GM12878 (cell line): ENCODE results near the gene TRAPPC11. TPM values are rescaled to one million over a fixed set of nuclear protein-coding genes. Genes with fewer than 3 reads are reported as not detected.

Source experiments
- ATAC-seq: fragments of 200-7000 bp; cut with Tn5 transposase; 3 replicates; pipeline ENCODE4 v1.9.1; 2020; ENCODE audit warnings: mild to moderate bottlenecking, moderate library complexity
- BruUV-seq: library from RNA; stranded (reverse); fragments of 400-500 nt; replicated peaks from 2 replicates; lab custom pipeline; 2021; lab: Mats Ljungman, UMichigan
- CTCF ChIA-PET: fragments of 300-600 bp; sonication (Branson Sonifier 250); formaldehyde crosslinking; extraction: SDS; loops from one replicate; lab custom pipeline; 2021; ENCODE audit warnings: inconsistent platforms; lab: Yijun Ruan, JAX
- POLR2A ChIA-PET: fragments of 350-600 bp; formaldehyde crosslinking; extraction: SDS; loops from one replicate; lab custom pipeline; 2021; ENCODE audit warnings: inconsistent platforms; lab: Charles Lee
- RAD21 ChIA-PET: fragments of 300-600 bp; sonication (Branson Sonifier 250); formaldehyde crosslinking; loops from one replicate; lab custom pipeline; 2023; ENCODE audit warnings: antibody characterized with exemption; ENCODE audit not compliant: unreplicated experiment; lab: Charles Lee
- SMC1A ChIA-PET: fragments of 300-600 bp; sonication (Branson Sonifier 250); formaldehyde crosslinking; loops from one replicate; lab custom pipeline; 2023; ENCODE audit not compliant: unreplicated experiment, uncharacterized antibody; lab: Charles Lee
- DNase-seq: peaks from one replicate; pipeline ENCODE4 v3.0.0-alpha.2; 2011; ENCODE audit warnings: low read depth, low spot score
- FAIRE-seq: peaks from 3 replicates; lab custom pipeline; 2011; peaks lifted over from hg19 to GRCh38; lab: Jason Lieb, UNC
- H2AFZ ChIP-seq: 2 replicates; pipeline ENCODE4 v1.6.0; 2011; ENCODE audit warnings: low read depth, low read length, control low read depth; ENCODE audit not compliant: control insufficient read depth
- H3K27ac ChIP-seq: 2 replicates; pipeline ENCODE4 v1.5.1; 2011; ENCODE audit warnings: control low read depth; ENCODE audit not compliant: control insufficient read depth, insufficient read depth
- H3K27me3 ChIP-seq, 2 experiments: replicated peaks in 1 of 2; 2 replicates each; pipeline versions ENCODE4 v1.6.0 to v1.6.1; 2011; ENCODE audit warnings: low read length in 1 of 2; ENCODE audit not compliant: control insufficient read depth in 2 of 2, insufficient read depth in 2 of 2
- H3K36me3 ChIP-seq, 2 experiments: 2 replicates each; pipeline ENCODE4 v1.5.1; 2011; ENCODE audit warnings: low read length in 1 of 2; ENCODE audit not compliant: control insufficient read depth in 2 of 2, insufficient read depth in 2 of 2
- H3K4me1 ChIP-seq: 2 replicates; pipeline ENCODE4 v1.6.1; 2011; ENCODE audit warnings: mild to moderate bottlenecking, low read length, moderate library complexity, mixed read lengths; ENCODE audit not compliant: control insufficient read depth, insufficient read depth
- H3K4me2 ChIP-seq: 2 replicates; pipeline ENCODE4 v1.6.0; 2011; ENCODE audit warnings: control low read depth; ENCODE audit not compliant: control insufficient read depth, insufficient read depth
- H3K4me3 ChIP-seq: fragments of 200-600 bp; sonication (generic); 2 replicates; pipeline ENCODE4 v1.5.1; 2016
- H3K79me2 ChIP-seq: 2 replicates; pipeline ENCODE4 v1.6.0; 2011; ENCODE audit warnings: low read length; ENCODE audit not compliant: control insufficient read depth, insufficient read depth
- H3K9ac ChIP-seq: 2 replicates; pipeline ENCODE4 v1.8.0; 2011; ENCODE audit warnings: low read length, control low read depth, mixed read lengths; ENCODE audit not compliant: control insufficient read depth, insufficient read depth
- H3K9me3 ChIP-seq: replicated peaks from 3 replicates; pipeline ENCODE4 v1.5.1; 2011; ENCODE audit warnings: mild to moderate bottlenecking, low read length; ENCODE audit not compliant: control insufficient read depth, insufficient read depth
- H4K20me1 ChIP-seq: 2 replicates; pipeline ENCODE4 v1.6.0; 2011; ENCODE audit not compliant: control insufficient read depth, insufficient read depth
- EP300 ChIP-seq, 2 experiments: fragments of 150-350 bp in 1 of 2; IDR thresholded peaks; 2 replicates each; pipeline ENCODE4 v1.6.1; 2011 to 2012; ENCODE audit warnings: low read depth in 2 of 2, low read length in 2 of 2, borderline replicate concordance in 1 of 2, improper control_type of control experiment in 1 of 2, inconsistent platforms in 1 of 2; ENCODE audit not compliant: control insufficient read depth in 1 of 2
- ETV6 ChIP-seq, 2 experiments: fragments of 450-650 bp in 1 of 2; IDR thresholded peaks in 1 of 2; conservative IDR thresholded peaks in 1 of 2; 2 replicates each; pipeline ENCODE4 v1.6.1; 2014; ENCODE audit warnings: antibody characterized with exemption in 1 of 2, borderline replicate concordance in 1 of 2, low read depth in 1 of 2, mild to moderate bottlenecking in 1 of 2, moderate library complexity in 1 of 2
- GATAD2B ChIP-seq: fragments of 450-650 bp; conservative IDR thresholded peaks from 2 replicates; pipeline ENCODE4 v1.6.1; 2017; ENCODE audit warnings: low read depth, mild to moderate bottlenecking, moderate library complexity
- HCFC1 ChIP-seq: fragments of 150-350 bp; IDR thresholded peaks from 2 replicates; pipeline ENCODE4 v1.6.1; 2014; ENCODE audit warnings: low read length
- PKNOX1 ChIP-seq: fragments of 450-650 bp; IDR thresholded peaks from 2 replicates; pipeline ENCODE4 v1.6.1; 2016; ENCODE audit warnings: mild to moderate bottlenecking
- SREBF2 ChIP-seq: IDR thresholded peaks from 2 replicates; pipeline ENCODE4 v1.6.1; 2012; ENCODE audit warnings: mild to moderate bottlenecking, low read length
- YBX1 ChIP-seq: fragments of 450-650 bp; IDR thresholded peaks from 2 replicates; pipeline ENCODE4 v1.6.1; 2016; ENCODE audit warnings: antibody characterized with exemption
- WGBS: methylation state at CpG from one replicate; pipeline ENCODE4 v1.1.6; 2016; ENCODE audit warnings: low lambda C conversion rate; ENCODE audit not compliant: insufficient replicate concordance, insufficient coverage; ENCODE audit errors: missing lambda C conversion rate; 5-methylcytosine and 5-hydroxymethylcytosine counted together
- in situ Hi-C: fragments of 300-500 bp; cut with MboI; formaldehyde crosslinking; loops from 9 replicates; pipeline ENCODE4 v1.14.3; 2018; ENCODE audit warnings: mixed read lengths
- intact Hi-C: fragments of 100-400 bp; cut with micrococcal nuclease; formaldehyde crosslinking; loops from one replicate; pipeline ENCODE4 v1.14.2; 2022; ENCODE audit not compliant: unreplicated experiment
- polyA plus RNA-seq, 11 experiments: library from polyadenylated mRNA; depleted of rRNA in 4 of 11; unstranded in 6 of 11; stranded (reverse) in 5 of 11; fragments of >200 nt; fragmentation: Nextera tagmentation in 4 of 11; fragmentation: Illumina TruSeq in 1 of 11; extraction: Ambion mirVana in 4 of 11; extraction: Trizol in 1 of 11; gene quantifications; 1 replicate in 1 of 11; 2 replicates in 10 of 11; pipeline versions ENCODE4 v1.2.1 to v1.2.3, GENCODE V29; 2011 to 2016; ENCODE audit warnings: inconsistent platforms in 2 of 11, missing spikeins in 2 of 11, low read depth in 1 of 11
- total RNA-seq, 4 experiments: library from RNA; depleted of rRNA in 3 of 4; stranded (reverse); fragments of >200 nt in 3 of 4; fragmentation: Illumina TruSeq in 1 of 4; extraction: Trizol in 1 of 4; gene quantifications; 2 replicates each; pipeline versions ENCODE4 v1.2.1 to v1.2.3, GENCODE V29; 2013 to 2021

The TRAPPC11 gene
- total and polyA plus RNA-seq, 10 of the 15 experiments (the other 5 are each of a cell fraction or from before 2014, with no cell fraction given): 7.3 to 40.5 (median 22.3) TPM

GRCh38 chr4:183632689-183633088, 26.4 kb upstream of the TRAPPC11 start:
- in situ Hi-C loops (no loop called here), intact Hi-C loops (no loop called here)
- DNase-seq (no peak), ATAC-seq (no peak), FAIRE-seq (no peak)
- no peaks in the 10 kb centered on the region for H3K4me1 ChIP-seq
- SMC1A ChIA-PET: no interaction called here
- no peaks in the 10 kb centered on the region for H3K27me3 ChIP-seq
- CTCF ChIA-PET: no interaction called here
- H3K9ac ChIP-seq: no peak overlapping the region
- RAD21 ChIA-PET: no interaction called here
- TF ChIP-seq ETV6 (conservative IDR thresholded peaks at IDR 0.05 in 1 of 2, IDR thresholded peaks at IDR 0.05 in 1 of 2; ENCODE audit: borderline replicate concordance in 1 of 2, low read depth in 1 of 2) (no peak), SREBF2 (no peak), YBX1 (no peak), PKNOX1 (no peak), HCFC1 (no peak), EP300 (IDR thresholded peaks at IDR 0.05; ENCODE audit: borderline replicate concordance in 1 of 2, control insufficient read depth in 1 of 2, low read depth in 2 of 2, low read length in 2 of 2) (no peak), GATAD2B (no peak)
- no peak overlapping the region for H3K4me2 ChIP-seq
- WGBS: 76% methylated on average over 12 of the region's 12 CpGs
- H3K27ac ChIP-seq: no peak overlapping the region
- POLR2A ChIA-PET: no interaction called here
- no peaks in the 10 kb centered on the region for H4K20me1 ChIP-seq
- H2AFZ ChIP-seq: no peak overlapping the region
- no peak overlapping the region for H3K4me3 ChIP-seq
- H3K9me3 ChIP-seq: no peaks in the 10 kb centered on the region
- H3K79me2 ChIP-seq: no peaks in the 10 kb centered on the region
- BruUV-seq: no TSS peak
- H3K36me3 ChIP-seq: no peaks in the 10 kb centered on the region
